GM13976 (cell line): ENCODE results near the gene ADSS2.

Experiments
- DNase-seq: peaks from one replicate; pipeline ENCODE4 v3.0.0; 2012; ENCODE audit warnings: low spot score
- CTCF ChIP-seq: IDR thresholded peaks from 2 replicates; pipeline ENCODE4 v1.5.1; 2012; ENCODE audit warnings: borderline replicate concordance, mild to moderate bottlenecking; ENCODE audit not compliant: insufficient read depth; ENCODE audit errors: extremely low read depth, missing control alignments, control extremely low read depth
- in situ Hi-C: fragments of 300-500 bp; cut with MboI; formaldehyde crosslinking; loops from one replicate; pipeline ENCODE4 v1.12.0; 2022; ENCODE audit warnings: low sequenced_read_pairs, mixed read lengths, inconsistent platforms; ENCODE audit not compliant: unreplicated experiment

ADSS2 gene

GRCh38 chr1:244361764-244362473 lies 89.8 kb downstream of the ADSS2 start:
- no peak for TF ChIP-seq CTCF
- in situ Hi-C loops, result no loop called here
- no peak for DNase-seq
